Dermis microvascular lymphatic vessel endothelial cell (primary cell): ENCODE results near the gene EDRF1. TPM values are rescaled to one million over a fixed set of nuclear protein-coding genes. Genes with fewer than 3 reads are reported as not detected.
A peak's percentile ranks its signal among the peaks of the same experiment; 100 is the strongest.
"Not testable (repeated sequence)": the region's sequence is repeated elsewhere in the genome, so short reads cannot be mapped to it uniquely, and the experiment has no call there.

Source experiments
- DNase-seq, 2 donors: peaks; one replicate each; pipeline versions ENCODE4 v3.0.0 to v3.0.0-alpha.2; 2010; ENCODE audit warnings: low read depth in 2 of 2
- total RNA-seq: library from RNA; depleted of rRNA; stranded (reverse); fragments of >200 nt; gene quantifications from 2 replicates; pipeline ENCODE4 v1.2.1, GENCODE V29; 2014

EDRF1 gene
- 12.5 and 13.9 TPM in 2 replicates for total RNA-seq

GRCh38 chr10:125719173-125720001 is at the start of gene EDRF1:
Gene EDRF1 (plus strand): TSS chr10:125719709. CDS start chr10:125719808, 99 bp downstream.
- DNase-seq: peak; percentile 97 to 99

- DNase-seq: no peak
Measured at GRCh38 chr10:125672884-125673283, 46.6 kb upstream of the EDRF1 start.

GRCh38 chr10:125679436-125679835 is 40.1 kb upstream of the EDRF1 start:
- DNase-seq: peak; percentile 41 to 71

GRCh38 chr10:125683063-125683462 is 36.4 kb upstream of the EDRF1 start, which contains the start of gene TEX36:
Gene TEX36 (minus strand): TSS chr10:125683163. CDS start chr10:125682989, 174 bp downstream.
- no peak for DNase-seq

GRCh38 chr10:125683821-125684220 is 35.7 kb upstream of the EDRF1 start:
- DNase-seq: no peak

- peak; percentile 35 to 47 for DNase-seq
Measured at GRCh38 chr10:125684581-125684980, 34.9 kb upstream of the EDRF1 start.

GRCh38 chr10:125687507-125688185 is 31.9 kb upstream of the EDRF1 start:
- no peak for DNase-seq

- no peak for DNase-seq
Measured at GRCh38 chr10:125689955-125690569, 29.4 kb upstream of the EDRF1 start.

GRCh38 chr10:125691160-125691981 is 28.1 kb upstream of the EDRF1 start:
- DNase-seq: no peak

GRCh38 chr10:125692196-125692595 is 27.3 kb upstream of the EDRF1 start:
- no peak for DNase-seq

GRCh38 chr10:125692601-125693523 is 26.6 kb upstream of the EDRF1 start:
- no peak for DNase-seq

GRCh38 chr10:125693524-125693847 is 26.0 kb upstream of the EDRF1 start:
- DNase-seq: no peak

- peak in 1 of 2 donors; percentile 35 for DNase-seq
Measured at GRCh38 chr10:125694883-125695282, 24.6 kb upstream of the EDRF1 start.

GRCh38 chr10:125696884-125697283 is 22.6 kb upstream of the EDRF1 start:
- not testable (repeated sequence) for DNase-seq

GRCh38 chr10:125698481-125698998 is 21.0 kb upstream of the EDRF1 start:
- DNase-seq: no peak

- no peak for DNase-seq
Measured at GRCh38 chr10:125699562-125700143, 19.9 kb upstream of the EDRF1 start.

- peak; percentile 26 to 34 for DNase-seq
Measured at GRCh38 chr10:125700355-125700911, 19.1 kb upstream of the EDRF1 start.

- peak in 1 of 2 donors; percentile 7 for DNase-seq
Measured at GRCh38 chr10:125707541-125708468, 11.7 kb upstream of the EDRF1 start.
